ENCODE results near the gene SUSD6.

SUSD6 gene

GRCh38 chr14:69675245-69675583 is 63.8 kb downstream of the SUSD6 start:
- DNase-seq = no peak

- DNase-seq = no peak
These were observed 64.6 kb downstream of the SUSD6 start for GRCh38 chr14:69675877-69676416.

- no peak for DNase-seq
These were observed 65.3 kb downstream of the SUSD6 start for GRCh38 chr14:69676723-69677122.

- no peak for DNase-seq
These were observed 68.9 kb downstream of the SUSD6 start for GRCh38 chr14:69680297-69680696.

GRCh38 chr14:69682136-69682535 is 70.7 kb downstream of the SUSD6 start:
- DNase-seq = no peak

- DNase-seq = no peak
These were observed 71.3 kb downstream of the SUSD6 start for GRCh38 chr14:69682621-69683263.

- DNase-seq = no peak
These were observed 72.6 kb downstream of the SUSD6 start for GRCh38 chr14:69683971-69684370.

- no peak for DNase-seq
These were observed 73.2 kb downstream of the SUSD6 start for GRCh38 chr14:69684461-69685217.

- DNase-seq = peak; percentile 40
These were observed 73.8 kb downstream of the SUSD6 start for GRCh38 chr14:69685218-69685616.

GRCh38 chr14:69685716-69686115 is 74.3 kb downstream of the SUSD6 start:
- peak; percentile 94 for DNase-seq

- no peak for DNase-seq
These were observed 76.4 kb downstream of the SUSD6 start for GRCh38 chr14:69687606-69688298.

GRCh38 chr14:69688299-69688649 is 76.9 kb downstream of the SUSD6 start:
- peak; percentile 39 for DNase-seq

GRCh38 chr14:69690042-69690441 is 78.6 kb downstream of the SUSD6 start:
- DNase-seq = no peak

GRCh38 chr14:69692594-69692993 is 81.2 kb downstream of the SUSD6 start:
- peak; percentile 26 for DNase-seq

GRCh38 chr14:69693145-69693544 is 81.7 kb downstream of the SUSD6 start:
- DNase-seq = no peak

GRCh38 chr14:69693801-69694729 is 82.7 kb downstream of the SUSD6 start:
- DNase-seq = peak; percentile 80

GRCh38 chr14:69694730-69695281 is 83.4 kb downstream of the SUSD6 start:
- no peak for DNase-seq

- no peak for DNase-seq
These were observed 84.2 kb downstream of the SUSD6 start for GRCh38 chr14:69695322-69696203.

GRCh38 chr14:69696204-69696527 is 84.8 kb downstream of the SUSD6 start:
- peak; percentile 88 for DNase-seq

GRCh38 chr14:69696633-69697557 is 85.5 kb downstream of the SUSD6 start:
- DNase-seq = no peak
